T-helper 2 cell treated with Interferon-gamma antibody and Interleukin-4, amounts not matched to agents 5 μg/mL and 100 μg/mL, for 36 hours (primary cell): Measurements from ENCODE around the gene NPLOC4.

Experiments used
- DNase-seq: peaks from one replicate; pipeline ENCODE4 v3.0.0; 2021; ENCODE audit warnings: low spot score
- H3K27ac Mint-ChIP-seq: one replicate; pipeline ENCODE4 v1.8.0; 2021; ENCODE audit warnings: mild to moderate bottlenecking, mixed read lengths
- H3K27me3 Mint-ChIP-seq: one replicate; pipeline ENCODE4 v1.8.0; 2021; ENCODE audit warnings: low read depth, mixed read lengths
- H3K36me3 Mint-ChIP-seq: one replicate; pipeline ENCODE4 v1.8.0; 2021; ENCODE audit warnings: low read depth, mixed read lengths
- H3K4me1 Mint-ChIP-seq: one replicate; pipeline ENCODE4 v1.8.0; 2021; ENCODE audit warnings: low read depth, mixed read lengths
- H3K4me3 Mint-ChIP-seq: one replicate; pipeline ENCODE4 v1.8.0; 2022; ENCODE audit warnings: mild to moderate bottlenecking, moderate library complexity, mixed read lengths
- H3K9me3 Mint-ChIP-seq: one replicate; pipeline ENCODE4 v1.8.0; 2021; ENCODE audit warnings: mixed read lengths

NPLOC4 gene

GRCh38 chr17:81552244-81553017 lies 84.5 kb downstream of the NPLOC4 start, which contains the start of gene FAAP100:
FAAP100 (minus strand) TSS chr17:81552353; CDS start chr17:81552330, 23 bp downstream.
- Mint-ChIP-seq H3K27me3 (no peaks in the 10 kb centered on the region), H3K9me3 (no peaks in the 10 kb centered on the region), H3K36me3 (peaks cover 9% of the 10 kb centered on the region), H3K4me1 (peaks cover 16% of the 10 kb centered on the region), H3K27ac (peak within 1 kb of the TSS; percentile 90), H3K4me3 (peak within 1 kb of the TSS; percentile 90)
- DNase-seq: peak; percentile 88

GRCh38 chr17:81551458-81552243 lies 85.3 kb downstream of the NPLOC4 start:
- Mint-ChIP-seq H3K36me3 (peaks cover 5% of the 10 kb centered on the region), H3K27ac (peak overlapping the region; percentile 78), H3K9me3 (no peaks in the 10 kb centered on the region), H3K4me1 (peaks cover 16% of the 10 kb centered on the region), H3K27me3 (no peaks in the 10 kb centered on the region), H3K4me3 (peak overlapping the region; percentile 88)
- no peak for DNase-seq

- peak overlapping the region; percentile 88 for H3K4me3 Mint-ChIP-seq
- no peaks in the 10 kb centered on the region for H3K9me3 Mint-ChIP-seq
- no peaks in the 10 kb centered on the region for H3K27me3 Mint-ChIP-seq
- peaks cover 16% of the 10 kb centered on the region for H3K4me1 Mint-ChIP-seq
- DNase-seq: no peak
- H3K36me3 Mint-ChIP-seq: peaks cover 9% of the 10 kb centered on the region
- H3K27ac Mint-ChIP-seq: peak overlapping the region; percentile 78
Observed at GRCh38 chr17:81550830-81551457, 86.0 kb downstream of the NPLOC4 start.

GRCh38 chr17:81550285-81550684 lies 86.6 kb downstream of the NPLOC4 start:
- Mint-ChIP-seq H3K9me3 (no peaks in the 10 kb centered on the region), H3K27me3 (no peaks in the 10 kb centered on the region), H3K36me3 (peaks cover 9% of the 10 kb centered on the region), H3K27ac (peak overlapping the region; percentile 11), H3K4me1 (peaks cover 16% of the 10 kb centered on the region), H3K4me3 (peak overlapping the region; percentile 88)
- no peak for DNase-seq

GRCh38 chr17:81549826-81550225 lies 87.1 kb downstream of the NPLOC4 start:
- peaks cover 9% of the 10 kb centered on the region for H3K36me3 Mint-ChIP-seq
- H3K27me3 Mint-ChIP-seq: no peaks in the 10 kb centered on the region
- H3K9me3 Mint-ChIP-seq: no peaks in the 10 kb centered on the region
- H3K4me3 Mint-ChIP-seq: peak overlapping the region; percentile 49
- H3K27ac Mint-ChIP-seq: peak overlapping the region; percentile 11
- H3K4me1 Mint-ChIP-seq: peaks cover 16% of the 10 kb centered on the region
- DNase-seq: no peak

GRCh38 chr17:81549031-81549557 lies 87.8 kb downstream of the NPLOC4 start:
- H3K36me3 Mint-ChIP-seq: peaks cover 9% of the 10 kb centered on the region
- peaks cover 12% of the 10 kb centered on the region for H3K4me1 Mint-ChIP-seq
- H3K9me3 Mint-ChIP-seq: no peaks in the 10 kb centered on the region
- H3K27me3 Mint-ChIP-seq: no peaks in the 10 kb centered on the region
- no peak for DNase-seq
- no peak overlapping the region for H3K4me3 Mint-ChIP-seq
- H3K27ac Mint-ChIP-seq: no peak overlapping the region

- Mint-ChIP-seq H3K27ac (no peak overlapping the region), H3K4me1 (peaks cover 2% of the 10 kb centered on the region), H3K36me3 (peaks cover 9% of the 10 kb centered on the region), H3K4me3 (no peak overlapping the region), H3K9me3 (no peaks in the 10 kb centered on the region), H3K27me3 (no peaks in the 10 kb centered on the region)
- no peak for DNase-seq
Observed at GRCh38 chr17:81547614-81547982, 89.3 kb downstream of the NPLOC4 start.

GRCh38 chr17:81546906-81547613 lies 89.9 kb downstream of the NPLOC4 start:
- H3K4me3 Mint-ChIP-seq: no peak overlapping the region
- H3K27me3 Mint-ChIP-seq: no peaks in the 10 kb centered on the region
- H3K27ac Mint-ChIP-seq: no peak overlapping the region
- peaks cover 9% of the 10 kb centered on the region for H3K36me3 Mint-ChIP-seq
- no peak for DNase-seq
- H3K4me1 Mint-ChIP-seq: peaks cover 2% of the 10 kb centered on the region
- no peaks in the 10 kb centered on the region for H3K9me3 Mint-ChIP-seq

- H3K4me1 Mint-ChIP-seq: peaks cover 2% of the 10 kb centered on the region
- no peak overlapping the region for H3K4me3 Mint-ChIP-seq
- H3K27ac Mint-ChIP-seq: no peak overlapping the region
- no peaks in the 10 kb centered on the region for H3K9me3 Mint-ChIP-seq
- H3K36me3 Mint-ChIP-seq: peaks cover 12% of the 10 kb centered on the region
- DNase-seq: no peak
- H3K27me3 Mint-ChIP-seq: no peaks in the 10 kb centered on the region
Observed at GRCh38 chr17:81545160-81545949, 91.6 kb downstream of the NPLOC4 start.

- Mint-ChIP-seq H3K4me3 (no peak overlapping the region), H3K4me1 (no peaks in the 10 kb centered on the region), H3K36me3 (peaks cover 6% of the 10 kb centered on the region), H3K9me3 (no peaks in the 10 kb centered on the region), H3K27me3 (no peaks in the 10 kb centered on the region), H3K27ac (no peak overlapping the region)
- DNase-seq: no peak
Observed at GRCh38 chr17:81544281-81544974, 92.5 kb downstream of the NPLOC4 start.

GRCh38 chr17:81543756-81544155 lies 93.2 kb downstream of the NPLOC4 start:
- peaks cover 6% of the 10 kb centered on the region for H3K36me3 Mint-ChIP-seq
- no peaks in the 10 kb centered on the region for H3K4me1 Mint-ChIP-seq
- H3K4me3 Mint-ChIP-seq: no peak overlapping the region
- DNase-seq: no peak
- no peak overlapping the region for H3K27ac Mint-ChIP-seq
- no peaks in the 10 kb centered on the region for H3K9me3 Mint-ChIP-seq
- no peaks in the 10 kb centered on the region for H3K27me3 Mint-ChIP-seq

- H3K27ac Mint-ChIP-seq: no peak overlapping the region
- no peaks in the 10 kb centered on the region for H3K4me1 Mint-ChIP-seq
- DNase-seq: no peak
- H3K9me3 Mint-ChIP-seq: no peaks in the 10 kb centered on the region
- H3K4me3 Mint-ChIP-seq: no peak overlapping the region
- H3K36me3 Mint-ChIP-seq: peaks cover 6% of the 10 kb centered on the region
- H3K27me3 Mint-ChIP-seq: no peaks in the 10 kb centered on the region
Observed at GRCh38 chr17:81543339-81543675, 93.6 kb downstream of the NPLOC4 start.
